Endothelial cell of umbilical vein (primary cell): ENCODE measurements around the gene ODAD3. TPM values are rescaled to one million over a fixed set of nuclear protein-coding genes. Genes with fewer than 3 reads are reported as not detected.

Source experiments
- BruUV-seq: library from RNA; stranded (reverse); fragments of 400-500 nt; replicated peaks from 2 replicates; lab custom pipeline; 2021; lab: Mats Ljungman, UMichigan
- CTCF ChIA-PET: fragments of 300-600, 350-600 bp; sonication (Branson Sonifier 250); formaldehyde crosslinking; loops from one replicate; lab custom pipeline; 2021; ENCODE audit warnings: antibody characterized with exemption, inconsistent platforms; lab: Charles Lee
- POLR2A ChIA-PET: fragments of 300-600, 350-600 bp; sonication (Branson Sonifier 250); formaldehyde crosslinking; loops from one replicate; lab custom pipeline; 2021; ENCODE audit warnings: antibody characterized with exemption, inconsistent platforms; lab: Charles Lee
- DNase-seq: peaks from one replicate; pipeline ENCODE4 v3.0.0-alpha.2; 2011; ENCODE audit warnings: low read depth, low spot score
- FAIRE-seq: peaks from 2 replicates; lab custom pipeline; 2011; peaks lifted over from hg19 to GRCh38; lab: Jason Lieb, UNC
- H2AFZ ChIP-seq: 2 replicates; pipeline ENCODE4 v1.6.0; 2012; ENCODE audit warnings: low read depth, low read length, control low read depth, inconsistent platforms
- H3K27ac ChIP-seq: 2 replicates; pipeline ENCODE4 v1.5.1; 2011; ENCODE audit warnings: low read depth, mild to moderate bottlenecking, control low read depth, low read length, moderate library complexity; ENCODE audit not compliant: insufficient read depth
- H3K27me3 ChIP-seq, 2 experiments: 2 replicates each; pipeline versions ENCODE4 v1.6.0 to v1.6.1; 2011; ENCODE audit warnings: low read length in 2 of 2, mixed read lengths in 1 of 2; ENCODE audit not compliant: control insufficient read depth in 2 of 2, insufficient read depth in 2 of 2
- H3K36me3 ChIP-seq, 2 experiments: 2 replicates in 1 of 2; 3 replicates in 1 of 2; pipeline ENCODE4 v1.5.1; 2011; ENCODE audit warnings: low read length in 2 of 2, mild to moderate bottlenecking in 1 of 2, moderate library complexity in 1 of 2; ENCODE audit not compliant: control insufficient read depth in 2 of 2, insufficient read depth in 2 of 2; ENCODE audit errors: extremely low read depth in 1 of 2
- H3K4me1 ChIP-seq: 3 replicates; pipeline ENCODE4 v1.5.1; 2011; ENCODE audit warnings: mild to moderate bottlenecking, low read length; ENCODE audit not compliant: control insufficient read depth, insufficient read depth; ENCODE audit errors: extremely low read depth
- H3K4me2 ChIP-seq: 2 replicates; pipeline ENCODE4 v1.6.1; 2011; ENCODE audit warnings: low read length, control low read depth, mixed read lengths; ENCODE audit not compliant: insufficient read depth
- H3K4me3 ChIP-seq, 3 experiments: fragments of 200-600 bp in 1 of 3; sonication (generic), shearing (Covaris generic) in 1 of 3; replicated peaks in 1 of 3; 2 replicates each; pipeline ENCODE4 v1.5.1; 2011 to 2016; ENCODE audit warnings: control low read depth in 3 of 3, low read length in 3 of 3, mild to moderate bottlenecking in 2 of 3, inconsistent platforms in 1 of 3, low read depth in 1 of 3, moderate library complexity in 1 of 3; ENCODE audit not compliant: insufficient read depth in 1 of 3
- H3K79me2 ChIP-seq: 2 replicates; pipeline ENCODE4 v1.6.0; 2012; ENCODE audit warnings: low read length, inconsistent platforms; ENCODE audit not compliant: control insufficient read depth, insufficient read depth
- H3K9ac ChIP-seq: replicated peaks from 2 replicates; pipeline ENCODE3; 2011; ENCODE audit warnings: low read length, control low read depth; ENCODE audit not compliant: insufficient read depth; ENCODE audit errors: extremely low read depth
- H3K9me1 ChIP-seq: replicated peaks from 3 replicates; pipeline ENCODE4 v1.6.0; 2011; ENCODE audit warnings: mild to moderate bottlenecking, low read length; ENCODE audit not compliant: control insufficient read depth, insufficient read depth; ENCODE audit errors: extremely low read depth
- H3K9me3 ChIP-seq: replicated peaks from 2 replicates; pipeline ENCODE4 v1.5.1; 2012; ENCODE audit warnings: low read length, inconsistent platforms; ENCODE audit not compliant: control insufficient read depth, insufficient read depth
- H4K20me1 ChIP-seq: replicated peaks from 2 replicates; pipeline ENCODE3; 2011; ENCODE audit warnings: mild to moderate bottlenecking, low read length; ENCODE audit not compliant: control insufficient read depth, insufficient read depth; ENCODE audit errors: extremely low read depth
- EZH2 ChIP-seq: IDR thresholded peaks from 2 replicates; pipeline ENCODE4 v1.6.1; 2012; ENCODE audit warnings: borderline replicate concordance, low read depth, mild to moderate bottlenecking, moderate library complexity, low read length, inconsistent platforms; ENCODE audit not compliant: severe bottlenecking
- GATA2 ChIP-seq: IDR thresholded peaks from 2 replicates; pipeline ENCODE4 v1.7.0; 2011; ENCODE audit warnings: low read depth, mild to moderate bottlenecking, moderate library complexity, mixed read lengths, low read length; ENCODE audit not compliant: insufficient read length, insufficient read depth
- POLR2A ChIP-seq: IDR thresholded peaks from 2 replicates; pipeline ENCODE4 v1.6.1; 2012; ENCODE audit warnings: low read depth, mild to moderate bottlenecking, control low read depth, low read length
- dilution Hi-C: fragments of 300-500 bp; cut with MboI; formaldehyde crosslinking; loops from one replicate; pipeline ENCODE4 v1.15.0; 2019; ENCODE audit warnings: low sequenced_read_pairs; ENCODE audit not compliant: extremely low pct_ligation_motif_present
- intact Hi-C: fragments of 100-400 bp; cut with micrococcal nuclease; formaldehyde crosslinking; loops from one replicate; pipeline ENCODE4 v1.10.0; 2022
- polyA plus RNA-seq, 4 experiments: library from polyadenylated mRNA; depleted of rRNA in 3 of 4; stranded (reverse) in 3 of 4; unstranded in 1 of 4; fragments of >200 nt; gene quantifications; 2 replicates each; pipeline versions ENCODE4 v1.2.1 to v1.2.3, GENCODE V29; 2011 to 2012; ENCODE audit warnings: missing spikeins in 1 of 4
- total RNA-seq: library from RNA; stranded (reverse); gene quantifications from 2 replicates; pipeline ENCODE4 v1.2.3, GENCODE V29; 2021

Gene ODAD3
- total and polyA plus RNA-seq, 2 donors (not counting 3 experiments of a cell fraction or from before 2014, with no cell fraction given) = 0.14 to 0.97 TPM

GRCh38 chr19:11420429-11421370 lies 14.2 kb downstream of the ODAD3 start:
- Histone ChIP-seq H3K36me3 (no peaks in the 10 kb centered on the region), H3K4me3 (no peak overlapping the region), H3K27ac (no peak overlapping the region), H3K9me3 (no peaks in the 10 kb centered on the region), H3K79me2 (no peaks in the 10 kb centered on the region), H4K20me1 (no peaks in the 10 kb centered on the region), H3K9me1 (no peaks in the 10 kb centered on the region), H3K27me3 (peaks cover 36 to 39% of the 10 kb centered on the region in 2 experiments), H3K4me2 (no peak overlapping the region), H3K4me1 (peaks cover 9% of the 10 kb centered on the region), H3K9ac (no peak overlapping the region), H2AFZ (no peak overlapping the region)
- intact Hi-C loops = loop anchor here (5.0 kb wide), 1 partner anchor 38 kb away; the partner anchor contains the start of gene EPOR
- FAIRE-seq = no peak
- POLR2A ChIA-PET = no interaction called here
- dilution Hi-C loops = no loop called here
- no peak for DNase-seq
- CTCF ChIA-PET = interaction anchor here (0.9 to 3.7 kb wide), 8 partner anchors 10 to 127 kb away, joined by 3 to 19 read pairs (median 5); partner anchors contain the start of genes ODAD3 and PRKCSH
- TF ChIP-seq POLR2A (no peak), EZH2 (peak; percentile 55), GATA2 (no peak)
- BruUV-seq = no TSS peak
